ENCODE data around the gene ARHGAP45.

- no peak for TF ChIP-seq CTCF (IDR thresholded peaks at IDR 0.05)
- no peak for TF ChIP-seq POLR2A (IDR thresholded peaks at IDR 0.05)
Observed at GRCh38 chr19:1058112-1058511, 8.9 kb upstream of the ARHGAP45 start.

All from body of pancreas (tissue), 4 donors.